Tibial nerve (tissue), 4 donors: ENCODE data around the gene SPAG9. TPM values are rescaled to one million over a fixed set of nuclear protein-coding genes. Genes with fewer than 3 reads are reported as not detected.

Experiments used
- DNase-seq, 2 donors: peaks; one replicate each; pipeline ENCODE4 v3.0.0-alpha.2; 2019; ENCODE audit warnings: low spot score in 2 of 2
- H3K27ac ChIP-seq, 4 donors: fragments of 200-600 bp; sonication (generic) in 3 of 4; one replicate each; pipeline ENCODE4 v1.5.1; 2017 to 2019; ENCODE audit warnings: mild to moderate bottlenecking in 1 of 4
- H3K27me3 ChIP-seq, 2 donors: fragments of 200-600 bp; sonication (generic) in 1 of 2; one replicate each; pipeline versions ENCODE4 v1.5.1 to v1.6.0; 2017 to 2019
- H3K36me3 ChIP-seq, 3 donors: fragments of 200-600 bp; sonication (generic); one replicate each; pipeline ENCODE4 v1.5.1; 2018 to 2019
- H3K4me1 ChIP-seq, 4 donors: fragments of 200-600 bp; sonication (generic) in 3 of 4; one replicate each; pipeline ENCODE4 v1.5.1; 2017 to 2019
- H3K4me3 ChIP-seq, 4 donors: fragments of 200-600 bp; sonication (generic) in 3 of 4; one replicate each; pipeline ENCODE4 v1.5.1; 2017 to 2019; ENCODE audit warnings: mild to moderate bottlenecking in 1 of 4, moderate library complexity in 1 of 4
- H3K9me3 ChIP-seq, 4 donors: fragments of 200-600 bp; sonication (generic) in 3 of 4; one replicate each; pipeline ENCODE4 v1.5.1; 2017 to 2019
- EP300 ChIP-seq, 2 donors: sonication (generic); formaldehyde crosslinking; IDR thresholded peaks; one replicate each; pipeline ENCODE4 v1.6.1; 2017; ENCODE audit warnings: antibody characterized with exemption in 2 of 2, mild to moderate bottlenecking in 1 of 2
- POLR2A ChIP-seq, 2 donors: fragments of 450-650 bp; IDR thresholded peaks; one replicate each; pipeline ENCODE4 v1.6.1; 2017; ENCODE audit warnings: antibody characterized with exemption in 2 of 2, mild to moderate bottlenecking in 2 of 2, moderate library complexity in 2 of 2
- WGBS, 2 donors: methylation state at CpG; one replicate each; pipeline ENCODE4 v1.1.5; 2018; 5-methylcytosine and 5-hydroxymethylcytosine counted together
- total RNA-seq, 4 donors: library from RNA; depleted of rRNA; stranded (reverse); fragments of >200 nt; gene quantifications; one replicate each; pipeline ENCODE4 v1.1.0, GENCODE V29; 2016
- TF ChIP-seq, protein P1 (sequence below), 5 experiments: fragments of 200-600 bp in 3 of 5; fragments of 450-650 bp in 2 of 5; sonication (generic) in 3 of 5; IDR thresholded peaks; one replicate each; pipeline ENCODE4 v1.5.1; 2016 to 2019; ENCODE audit warnings: antibody characterized with exemption in 5 of 5, mild to moderate bottlenecking in 3 of 5, moderate library complexity in 2 of 5

The SPAG9 gene
- total RNA-seq, 4 donors from 2014 or later, result 145 to 199 (median 165) TPM

DNA sequence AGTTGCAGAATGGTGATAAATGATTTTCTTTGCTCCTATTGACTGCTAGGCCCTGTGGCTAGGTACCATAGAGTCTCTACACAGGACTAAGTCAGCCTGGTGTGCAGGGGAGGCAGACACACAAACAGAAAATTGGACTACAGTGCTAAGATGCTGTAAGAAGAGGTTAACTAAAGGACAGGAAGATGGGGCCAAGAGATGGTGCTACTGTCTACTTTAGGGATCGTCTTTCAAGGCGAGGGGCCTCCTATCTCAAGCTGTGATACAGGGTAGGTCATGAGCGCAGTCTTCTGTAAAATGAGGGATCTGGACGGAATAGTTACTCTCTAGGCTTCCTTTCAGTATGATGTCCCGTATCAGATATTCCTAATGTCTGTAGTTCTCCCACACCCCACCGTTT is 33.5 kb upstream of the SPAG9 start:
- Histone ChIP-seq H3K27me3 (no peaks in the 10 kb centered on the region), H3K4me1 (peaks cover 2 to 26% (median 11%) of the 10 kb centered on the region in 4 donors), H3K9me3 (no peaks in the 10 kb centered on the region), H3K27ac (peak overlapping the region in 2 of 4 donors; percentile 86 to 88), H3K36me3 (peaks cover 0 to 29% (median 0%) of the 10 kb centered on the region in 3 donors), H3K4me3 (peak overlapping the region; percentile 42 to 81 (median 60))
- DNase-seq, result no peak
- WGBS, 2 donors, result 7 to 10% methylated on average over 6 of the region's 6 CpGs
- no peak for TF ChIP-seq POLR2A (IDR thresholded peaks at IDR 0.05)
- TF ChIP-seq, protein P1, sequence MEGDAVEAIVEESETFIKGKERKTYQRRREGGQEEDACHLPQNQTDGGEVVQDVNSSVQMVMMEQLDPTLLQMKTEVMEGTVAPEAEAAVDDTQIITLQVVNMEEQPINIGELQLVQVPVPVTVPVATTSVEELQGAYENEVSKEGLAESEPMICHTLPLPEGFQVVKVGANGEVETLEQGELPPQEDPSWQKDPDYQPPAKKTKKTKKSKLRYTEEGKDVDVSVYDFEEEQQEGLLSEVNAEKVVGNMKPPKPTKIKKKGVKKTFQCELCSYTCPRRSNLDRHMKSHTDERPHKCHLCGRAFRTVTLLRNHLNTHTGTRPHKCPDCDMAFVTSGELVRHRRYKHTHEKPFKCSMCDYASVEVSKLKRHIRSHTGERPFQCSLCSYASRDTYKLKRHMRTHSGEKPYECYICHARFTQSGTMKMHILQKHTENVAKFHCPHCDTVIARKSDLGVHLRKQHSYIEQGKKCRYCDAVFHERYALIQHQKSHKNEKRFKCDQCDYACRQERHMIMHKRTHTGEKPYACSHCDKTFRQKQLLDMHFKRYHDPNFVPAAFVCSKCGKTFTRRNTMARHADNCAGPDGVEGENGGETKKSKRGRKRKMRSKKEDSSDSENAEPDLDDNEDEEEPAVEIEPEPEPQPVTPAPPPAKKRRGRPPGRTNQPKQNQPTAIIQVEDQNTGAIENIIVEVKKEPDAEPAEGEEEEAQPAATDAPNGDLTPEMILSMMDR (IDR thresholded peaks at IDR 0.05), result no peak
- no peak for TF ChIP-seq EP300 (IDR thresholded peaks at IDR 0.05)

DNA sequence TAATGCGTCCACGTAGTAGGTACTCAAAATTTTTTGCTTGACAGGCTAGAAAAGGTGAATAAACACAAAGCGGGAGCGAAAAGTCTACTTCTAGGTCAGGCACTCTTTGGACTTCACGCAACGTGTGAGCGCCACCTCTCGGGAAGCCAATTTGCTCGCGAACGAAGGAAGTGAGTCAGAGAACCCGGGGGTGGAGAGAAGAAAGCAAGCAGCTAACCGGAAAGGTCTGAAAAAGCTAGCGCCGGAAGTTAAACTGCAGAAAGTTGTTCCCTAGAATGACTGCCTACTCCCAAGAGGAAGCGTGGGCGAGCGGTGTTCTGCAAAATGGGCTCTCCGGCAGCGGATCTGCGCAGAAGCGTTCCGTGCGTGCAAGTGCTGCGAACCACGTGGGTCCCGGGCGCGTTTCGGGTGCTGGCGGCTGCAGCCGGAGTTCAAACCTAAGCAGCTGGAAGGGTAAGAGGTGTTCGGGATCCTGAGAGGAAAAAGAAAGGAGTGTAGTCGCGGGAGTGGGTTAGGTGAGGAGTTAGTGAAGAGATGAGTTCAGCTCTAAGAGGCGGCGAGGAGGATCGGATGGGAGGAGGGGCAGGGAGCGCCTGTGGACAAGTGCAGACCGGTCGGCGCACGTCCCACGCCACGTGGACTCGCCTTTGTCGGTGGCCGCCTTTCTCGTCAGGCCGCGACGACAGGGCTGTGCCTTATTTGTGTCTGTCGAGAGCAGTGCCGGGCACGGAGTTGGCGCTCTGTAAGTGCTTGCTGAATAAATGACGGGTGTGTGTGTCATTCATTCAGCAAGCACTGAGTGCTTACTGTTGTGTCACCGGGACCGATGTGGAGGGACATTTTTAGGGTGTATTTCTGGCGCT is 32.8 kb upstream of the SPAG9 start, which contains the start of gene NME1:
NME1 (plus strand) TSS at position 350 of the 863 bp plus-strand sequence. CDS start 2,096 bp downstream, outside the sequence.
- H3K4me1 ChIP-seq, result peaks cover 2 to 26% (median 11%) of the 10 kb centered on the region in 4 donors
- DNase-seq, result peak; percentile 86 to 96
- peak within 1 kb of the TSS; percentile 77 to 94 (median 87) for H3K27ac ChIP-seq
- H3K36me3 ChIP-seq, result peaks cover 0 to 23% (median 0%) of the 10 kb centered on the region in 3 donors
- 0 to 1% methylated on average over 60 of the region's 60 CpGs for WGBS, 2 donors
- no peaks in the 10 kb centered on the region for H3K9me3 ChIP-seq
- peak within 1 kb of the TSS; percentile 42 to 81 (median 60) for H3K4me3 ChIP-seq
- no peaks in the 10 kb centered on the region for H3K27me3 ChIP-seq
- peak; percentile 22 to 40 for TF ChIP-seq POLR2A (IDR thresholded peaks at IDR 0.05)
- peak; percentile 96 to 97 for TF ChIP-seq EP300 (IDR thresholded peaks at IDR 0.05)
- TF ChIP-seq, protein P1 (IDR thresholded peaks at IDR 0.05), result peak; percentile 73 to 90 (median 78)

- H3K36me3 ChIP-seq, result peaks cover 0 to 17% (median 0%) of the 10 kb centered on the region in 3 donors
- WGBS, 2 donors, result 10 to 13% methylated on average over 8 of the region's 8 CpGs
- H3K4me3 ChIP-seq, result peak overlapping the region; percentile 20 to 81 (median 60)
Observed at GRCh38 chr17:51152766-51153209, 32.1 kb upstream of the SPAG9 start.

GRCh38 chr17:51150932-51151331 is 30.3 kb upstream of the SPAG9 start:
- no peaks in the 10 kb centered on the region for H3K9me3 ChIP-seq
- H3K4me3 ChIP-seq, result no peak overlapping the region
- DNase-seq, result no peak
- H3K27me3 ChIP-seq, result no peaks in the 10 kb centered on the region
- no peak overlapping the region for H3K27ac ChIP-seq
- H3K36me3 ChIP-seq, result no peaks in the 10 kb centered on the region
- TF ChIP-seq POLR2A (IDR thresholded peaks at IDR 0.05), result no peak
- no peak for TF ChIP-seq EP300 (IDR thresholded peaks at IDR 0.05)
- TF ChIP-seq, protein P1 (IDR thresholded peaks at IDR 0.05), result no peak
- H3K4me1 ChIP-seq, result peaks cover 2 to 26% (median 11%) of the 10 kb centered on the region in 4 donors
- WGBS, 2 donors, result 89 to 90% methylated on average over 5 of the region's 5 CpGs

More at GRCh38 chr17:51152766-51153209, 32.1 kb upstream of the SPAG9 start:
- Histone ChIP-seq H3K4me1 (peaks cover 2 to 26% (median 11%) of the 10 kb centered on the region in 4 donors), H3K27me3 (no peaks in the 10 kb centered on the region), H3K27ac (peak overlapping the region; percentile 77 to 94 (median 87)), H3K9me3 (no peaks in the 10 kb centered on the region)
- TF ChIP-seq EP300 (IDR thresholded peaks at IDR 0.05) (no peak), POLR2A (IDR thresholded peaks at IDR 0.05) (no peak)
- TF ChIP-seq, protein P1 (IDR thresholded peaks at IDR 0.05), result no peak
- no peak for DNase-seq

GRCh38 chr17:51149163-51149562 is 28.5 kb upstream of the SPAG9 start:
- WGBS, 2 donors, result 64 to 78% methylated on average over 2 of the region's 2 CpGs
- no peak for DNase-seq
- no peaks in the 10 kb centered on the region for H3K27me3 ChIP-seq

More at GRCh38 chr17:51149163-51149562, 28.5 kb upstream of the SPAG9 start:
- no peaks in the 10 kb centered on the region for H3K9me3 ChIP-seq
- H3K4me3 ChIP-seq, result no peak overlapping the region
- TF ChIP-seq POLR2A (IDR thresholded peaks at IDR 0.05) (no peak), EP300 (IDR thresholded peaks at IDR 0.05) (no peak)
- TF ChIP-seq, protein P1 (IDR thresholded peaks at IDR 0.05), result no peak
- no peaks in the 10 kb centered on the region for H3K36me3 ChIP-seq
- H3K4me1 ChIP-seq, result peaks cover 0 to 24% (median 4%) of the 10 kb centered on the region in 4 donors
- no peak overlapping the region for H3K27ac ChIP-seq
